OCI-LY3 (cell line): ENCODE measurements around the gene CTCF.

Experiments used
- H2AFZ ChIP-seq: fragments of 200-600, 300-600 bp; shearing (Covaris generic); 2 replicates; pipeline ENCODE4 v1.6.0; 2014; ENCODE audit warnings: antibody characterized with exemption, low read depth, low read length
- H3K27ac ChIP-seq: fragments of 200-600, 300-600 bp; sonication (generic); 2 replicates; pipeline ENCODE4 v1.5.1; 2014; ENCODE audit warnings: mild to moderate bottlenecking, low read length, moderate library complexity, mixed read lengths
- H3K27me3 ChIP-seq: fragments of 200-600, 300-600 bp; sonication (generic); 2 replicates; pipeline ENCODE4 v1.6.1; 2014; ENCODE audit warnings: low read depth, low read length, mixed read lengths
- H3K36me3 ChIP-seq: fragments of 200-600, 300-600 bp; sonication (generic); replicated peaks from 2 replicates; pipeline ENCODE3; 2014; ENCODE audit warnings: low read depth, low read length, mixed read lengths
- H3K4me1 ChIP-seq: fragments of 300-600, 200-600 bp; sonication (generic); 2 replicates; pipeline ENCODE4 v1.6.1; 2014; ENCODE audit warnings: low read length, mixed read lengths
- H3K4me2 ChIP-seq: fragments of 200-600, 300-600 bp; sonication (generic); 2 replicates; pipeline ENCODE4 v1.6.1; 2014; ENCODE audit warnings: low read length, mixed read lengths
- H3K4me3 ChIP-seq: fragments of 300-600, 200-600 bp; sonication (generic); 2 replicates; pipeline ENCODE4 v1.5.1; 2014; ENCODE audit warnings: antibody characterized with exemption, mild to moderate bottlenecking, low read length, moderate library complexity
- H3K79me2 ChIP-seq: fragments of 300-600, 200-600 bp; shearing (Covaris generic); 2 replicates; pipeline ENCODE4 v1.6.1; 2014; ENCODE audit warnings: mild to moderate bottlenecking, low read length, mixed read lengths
- H3K9ac ChIP-seq: fragments of 300-600, 200-600 bp; shearing (Covaris generic); 2 replicates; pipeline ENCODE4 v1.6.0; 2014; ENCODE audit warnings: mild to moderate bottlenecking, low read length, moderate library complexity
- H3K9me3 ChIP-seq: fragments of 200-600, 300-600 bp; shearing (Covaris generic); 2 replicates; pipeline ENCODE4 v1.6.1; 2014; ENCODE audit warnings: low read length, mixed read lengths; ENCODE audit not compliant: insufficient read depth
- H4K20me1 ChIP-seq: fragments of 200-600, 300-600 bp; sonication (generic); 2 replicates; pipeline ENCODE4 v1.6.1; 2016; ENCODE audit warnings: low read length, mixed read lengths; ENCODE audit not compliant: insufficient read depth
- CTCF ChIP-seq: fragments of 200-600, 300-600 bp; sonication (generic); IDR thresholded peaks from 2 replicates; pipeline ENCODE4 v1.5.1; 2014; ENCODE audit warnings: antibody characterized with exemption, low read length, low read depth
- EZH2phosphoT487 ChIP-seq: fragments of 200-600 bp; shearing (Covaris generic); IDR thresholded peaks from 2 replicates; pipeline ENCODE4 v1.6.1; 2018; ENCODE audit warnings: antibody characterized with exemption, mixed run types, low read depth

Gene CTCF

GRCh38 chr16:67537270-67537635 is 25.1 kb upstream of the CTCF start:
- H2AFZ ChIP-seq = no peak overlapping the region
- no peak for TF ChIP-seq CTCF
- no peak for TF ChIP-seq EZH2phosphoT487
- no peaks in the 10 kb centered on the region for H3K9me3 ChIP-seq
- H4K20me1 ChIP-seq = peaks cover 80% of the 10 kb centered on the region
- H3K27ac ChIP-seq = no peak overlapping the region
- peaks cover 24% of the 10 kb centered on the region; the same call in 1 of the 2 replicates for H3K4me1 ChIP-seq
- peak overlapping the region; percentile 99 for H3K4me2 ChIP-seq
- no peaks in the 10 kb centered on the region for H3K27me3 ChIP-seq
- H3K79me2 ChIP-seq = peaks cover 29% of the 10 kb centered on the region
- H3K4me3 ChIP-seq = peak overlapping the region; percentile 84
- peaks cover 31% of the 10 kb centered on the region for H3K36me3 ChIP-seq
- peak overlapping the region; percentile 59 for H3K9ac ChIP-seq

GRCh38 chr16:67537636-67538591 is 24.4 kb upstream of the CTCF start:
- Histone ChIP-seq H3K9ac (peak overlapping the region; percentile 59), H3K36me3 (peaks cover 31% of the 10 kb centered on the region), H2AFZ (no peak overlapping the region), H4K20me1 (peaks cover 76% of the 10 kb centered on the region), H3K27me3 (no peaks in the 10 kb centered on the region), H3K9me3 (no peaks in the 10 kb centered on the region), H3K27ac (no peak overlapping the region), H3K4me3 (peak overlapping the region; percentile 84), H3K4me1 (peaks cover 23% of the 10 kb centered on the region; the same call in 1 of the 2 replicates), H3K79me2 (peaks cover 22% of the 10 kb centered on the region), H3K4me2 (peak overlapping the region; percentile 99)
- TF ChIP-seq CTCF = no peak
- no peak for TF ChIP-seq EZH2phosphoT487

GRCh38 chr16:67538666-67539101 is 23.6 kb upstream of the CTCF start:
- H3K27me3 ChIP-seq = no peaks in the 10 kb centered on the region

More at GRCh38 chr16:67538666-67539101, 23.6 kb upstream of the CTCF start:
- peaks cover 69% of the 10 kb centered on the region for H4K20me1 ChIP-seq
- H3K9ac ChIP-seq = no peak overlapping the region
- H3K4me1 ChIP-seq = peaks cover 20% of the 10 kb centered on the region; the same call in 1 of the 2 replicates
- H3K4me2 ChIP-seq = no peak overlapping the region
- H2AFZ ChIP-seq = no peak overlapping the region
- H3K79me2 ChIP-seq = peaks cover 16% of the 10 kb centered on the region; the same call in 1 of the 2 replicates
- TF ChIP-seq EZH2phosphoT487 = no peak
- TF ChIP-seq CTCF = no peak
- no peaks in the 10 kb centered on the region for H3K9me3 ChIP-seq
- H3K36me3 ChIP-seq = peaks cover 33% of the 10 kb centered on the region
- no peak overlapping the region for H3K4me3 ChIP-seq
- no peak overlapping the region for H3K27ac ChIP-seq
